Measurements from ENCODE around the gene IFI6.

DNA sequence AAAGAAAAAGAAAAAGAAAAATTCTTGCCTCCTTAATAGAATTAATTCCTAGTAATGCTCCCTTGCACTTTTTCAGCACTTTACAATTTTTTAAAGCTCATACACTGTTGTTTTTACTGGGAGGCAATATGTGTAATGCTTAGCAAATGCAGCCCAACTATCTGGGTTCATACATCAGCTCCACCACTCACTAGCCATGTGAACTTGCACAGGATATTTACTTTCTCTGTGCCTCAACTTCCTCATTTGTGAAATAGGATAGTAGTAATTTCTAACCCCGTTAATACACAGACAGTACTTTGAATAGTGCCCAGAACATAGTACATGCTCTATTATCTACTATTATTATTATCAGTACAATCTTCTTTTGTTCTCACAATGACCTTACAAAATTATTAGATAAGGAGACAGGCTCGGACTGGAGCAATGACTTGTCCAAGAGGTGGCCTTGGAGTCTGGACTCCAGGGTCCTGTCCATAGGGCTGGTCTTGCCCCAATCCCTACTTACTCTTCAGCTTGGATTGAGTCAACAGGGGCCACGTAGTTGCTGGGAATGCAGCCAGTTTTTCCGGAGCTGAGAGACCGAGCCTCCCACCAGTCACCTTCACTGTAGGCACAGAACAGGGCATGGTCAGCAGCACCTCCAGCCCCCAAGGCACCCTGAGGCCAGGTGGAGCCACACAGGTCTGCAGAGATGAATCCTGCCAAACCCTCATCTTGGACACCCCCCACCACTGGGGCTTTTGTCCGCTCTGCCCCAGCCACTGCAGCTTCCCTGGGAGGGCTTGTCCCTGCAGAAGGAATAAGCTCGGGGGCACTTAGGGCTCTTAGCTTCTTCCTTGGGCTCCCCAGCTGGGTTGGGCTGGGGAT is 50.7 kb downstream of the IFI6 start:
- TF ChIP-seq ZNF274 (IDR thresholded peaks at IDR 0.05; ENCODE audit: low read depth, low read length) (no peak), YY1 (IDR thresholded peaks at IDR 0.05; ENCODE audit: insufficient read depth, insufficient read length) (no peak), SUZ12 (IDR thresholded peaks at IDR 0.05; ENCODE audit: extremely low read depth, insufficient read depth, insufficient read length) (no peak)

Data from NT2/D1 (cell line).